Spleen (tissue), 11 donors: ENCODE measurements around the gene RSPRY1. TPM values are rescaled to one million over a fixed set of nuclear protein-coding genes. Genes with fewer than 3 reads are reported as not detected.

Source experiments
- DNase-seq: peaks from one replicate; pipeline ENCODE4 v3.0.0-alpha.2; 2020
- H3K27ac ChIP-seq, 8 donors: fragments of 200-600 bp; sonication (generic) in 7 of 8; 1 replicate in 4 of 8; 2 replicates in 4 of 8; pipeline versions ENCODE4 v1.5.0 to v1.8.0; 2016 to 2021; ENCODE audit warnings: inconsistent platforms in 4 of 8, mild to moderate bottlenecking in 4 of 8, moderate library complexity in 1 of 8
- H3K27me3 ChIP-seq, 7 donors: fragments of 200-600 bp; sonication (generic) in 6 of 7; replicated peaks in 1 of 7; 1 replicate in 4 of 7; 2 replicates in 3 of 7; pipeline versions ENCODE4 v1.5.0 to v1.8.0; 2016 to 2021; ENCODE audit warnings: inconsistent platforms in 3 of 7, mild to moderate bottlenecking in 1 of 7
- H3K36me3 ChIP-seq, 6 donors: fragments of 200-600 bp; sonication (generic) in 5 of 6; 1 replicate in 4 of 6; 2 replicates in 2 of 6; pipeline versions ENCODE4 v1.5.0 to v1.8.0; 2016 to 2021; ENCODE audit warnings: inconsistent platforms in 2 of 6
- H3K4me1 ChIP-seq, 6 donors: fragments of 200-600 bp; sonication (generic) in 5 of 6; 1 replicate in 3 of 6; 2 replicates in 3 of 6; pipeline versions ENCODE4 v1.5.0 to v1.8.0; 2016 to 2021; ENCODE audit warnings: inconsistent platforms in 3 of 6
- H3K4me3 ChIP-seq, 8 donors: fragments of 200-600 bp; sonication (generic) in 7 of 8; 1 replicate in 4 of 8; 2 replicates in 4 of 8; pipeline versions ENCODE4 v1.5.0 to v1.8.0; 2016 to 2021; ENCODE audit warnings: inconsistent platforms in 4 of 8, mild to moderate bottlenecking in 4 of 8, moderate library complexity in 2 of 8
- H3K9me3 ChIP-seq, 8 donors: fragments of 200-600 bp; sonication (generic) in 7 of 8; 1 replicate in 4 of 8; 2 replicates in 4 of 8; pipeline versions ENCODE4 v1.5.0 to v1.8.0; 2016 to 2021; ENCODE audit warnings: inconsistent platforms in 4 of 8
- POLR2A ChIP-seq, 3 donors: fragments of 450-650 bp; IDR thresholded peaks; one replicate each; pipeline ENCODE4 v1.5.1; 2017; ENCODE audit warnings: antibody characterized with exemption in 3 of 3, mild to moderate bottlenecking in 1 of 3
- POLR2AphosphoS5 ChIP-seq, 3 donors: sonication (generic); formaldehyde crosslinking; IDR thresholded peaks; one replicate each; pipeline ENCODE4 v1.5.1; 2017; ENCODE audit warnings: antibody characterized with exemption in 3 of 3
- WGBS, 5 donors: extraction: QIAGEN DNeasy Blood & Tissue Kit in 3 of 5; methylation state at CpG; one replicate each; pipeline versions ENCODE4 v1.1.5 to v1.1.7; 2013 to 2018; 5-methylcytosine and 5-hydroxymethylcytosine counted together
- intact Hi-C: fragments of 100-400 bp; cut with DNase I; formaldehyde crosslinking; loops from one replicate; pipeline ENCODE4 v1.15.0; 2023; ENCODE audit warnings: low total_unique reads
- polyA plus RNA-seq, 3 donors: library from polyadenylated mRNA; stranded (reverse); fragments of 200-250 nt; gene quantifications; one replicate each; pipeline ENCODE4 v1.2.1, GENCODE V29; 2013
- total RNA-seq, 7 donors: library from RNA; depleted of rRNA in 3 of 7; stranded (reverse); fragments of >200 nt in 3 of 7; fragmentation: NEBNext Ultra II Directional in 4 of 7; extraction: Animal tissue kit (Norgen Biotek cat#: 25700) in 4 of 7; gene quantifications; one replicate each; pipeline versions ENCODE4 v1.1.0 to v1.2.1, GENCODE V29; 2016 to 2021
- TF ChIP-seq, protein P1 (sequence below), 11 experiments: fragments of 200-600 bp in 7 of 11; fragments of 450-650 bp in 4 of 11; sonication (generic) in 4 of 11; IDR thresholded peaks in 8 of 11; conservative IDR thresholded peaks in 3 of 11; 1 replicate in 7 of 11; 2 replicates in 4 of 11; pipeline versions ENCODE4 v1.4.0 to v1.8.0; 2016 to 2021; ENCODE audit warnings: antibody characterized with exemption in 11 of 11, inconsistent platforms in 4 of 11, mild to moderate bottlenecking in 1 of 11
- donor health status: healthy with polysubstance abuse.
- donor health status: DM: no; HTN: no; CAD: no; lungs with moderate emphysema.
- donor health status: DM: no; HTN: no; CAD: no.
- donor health status: Bipolar disorder and iron deficiency.
- donor health status: healthy.
- donor health status: DM: no; HTN: no; CAD: no.
- donor health status: DM: yes; HTN: yes; CAD: no.

Gene RSPRY1
- total and polyA plus RNA-seq, 10 donors, result 7.3 to 38.8 (median 29.4) TPM

DNA sequence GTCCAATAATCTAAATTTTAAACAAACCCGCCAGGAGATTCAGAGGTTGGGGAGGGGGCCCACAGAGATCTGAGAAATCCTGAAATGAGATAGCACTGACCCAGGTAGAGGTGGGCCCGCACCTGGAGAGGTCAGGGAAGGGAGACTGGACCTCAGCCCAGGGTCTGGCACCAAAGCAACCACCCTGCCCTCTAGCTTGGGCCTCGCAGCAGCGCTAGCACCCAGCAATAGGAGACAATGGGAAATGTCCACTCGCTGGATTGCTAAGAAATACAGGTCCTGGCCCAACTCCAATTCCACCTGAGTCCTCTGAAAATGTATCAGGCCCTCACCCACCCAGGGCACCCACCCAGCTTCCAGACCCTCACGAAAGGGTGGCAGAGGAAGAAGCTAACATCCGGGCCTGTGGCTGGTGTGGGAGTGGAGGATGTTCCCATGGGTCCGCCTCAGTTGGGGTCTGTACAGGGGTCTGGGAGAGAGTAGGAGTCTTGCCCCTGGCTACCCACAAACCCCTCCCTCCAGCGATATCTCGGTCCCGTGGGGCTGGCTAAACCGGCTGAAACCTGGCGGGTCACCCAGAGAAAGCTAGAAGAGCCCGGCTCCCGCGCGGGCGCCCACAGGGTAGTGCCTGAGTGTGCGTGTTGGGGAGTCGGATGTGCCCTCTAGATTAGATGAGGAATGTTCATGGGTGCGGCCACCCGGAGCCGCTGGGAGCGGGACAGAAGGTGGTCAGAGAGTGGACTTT lies 97.3 kb downstream of the RSPRY1 start:
- no peaks in the 10 kb centered on the region for H3K9me3 ChIP-seq
- H3K27ac ChIP-seq, result peak overlapping the region in 7 of 8 donors; percentile 22 to 71 (median 64)
- WGBS, 5 donors, result 60 to 67% (median 62%) methylated on average over 23 to 24 of the region's 24 CpGs
- peaks cover 0 to 42% (median 20%) of the 10 kb centered on the region in 7 donors for H3K27me3 ChIP-seq
- DNase-seq, result no peak
- no peak for TF ChIP-seq POLR2A (IDR thresholded peaks at IDR 0.05)
- no peak for TF ChIP-seq POLR2AphosphoS5 (IDR thresholded peaks at IDR 0.05)
- TF ChIP-seq, protein P1, sequence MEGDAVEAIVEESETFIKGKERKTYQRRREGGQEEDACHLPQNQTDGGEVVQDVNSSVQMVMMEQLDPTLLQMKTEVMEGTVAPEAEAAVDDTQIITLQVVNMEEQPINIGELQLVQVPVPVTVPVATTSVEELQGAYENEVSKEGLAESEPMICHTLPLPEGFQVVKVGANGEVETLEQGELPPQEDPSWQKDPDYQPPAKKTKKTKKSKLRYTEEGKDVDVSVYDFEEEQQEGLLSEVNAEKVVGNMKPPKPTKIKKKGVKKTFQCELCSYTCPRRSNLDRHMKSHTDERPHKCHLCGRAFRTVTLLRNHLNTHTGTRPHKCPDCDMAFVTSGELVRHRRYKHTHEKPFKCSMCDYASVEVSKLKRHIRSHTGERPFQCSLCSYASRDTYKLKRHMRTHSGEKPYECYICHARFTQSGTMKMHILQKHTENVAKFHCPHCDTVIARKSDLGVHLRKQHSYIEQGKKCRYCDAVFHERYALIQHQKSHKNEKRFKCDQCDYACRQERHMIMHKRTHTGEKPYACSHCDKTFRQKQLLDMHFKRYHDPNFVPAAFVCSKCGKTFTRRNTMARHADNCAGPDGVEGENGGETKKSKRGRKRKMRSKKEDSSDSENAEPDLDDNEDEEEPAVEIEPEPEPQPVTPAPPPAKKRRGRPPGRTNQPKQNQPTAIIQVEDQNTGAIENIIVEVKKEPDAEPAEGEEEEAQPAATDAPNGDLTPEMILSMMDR (IDR thresholded peaks at IDR 0.05 in 8 of 11, conservative IDR thresholded peaks at IDR 0.05 in 3 of 11), result no peak
- H3K36me3 ChIP-seq, result no peaks in the 10 kb centered on the region
- intact Hi-C loops, result no loop called here
- H3K4me3 ChIP-seq, result peak overlapping the region; percentile 48 to 74 (median 60)
- H3K4me1 ChIP-seq, result peaks cover 4 to 59% (median 23%) of the 10 kb centered on the region in 6 donors

DNA sequence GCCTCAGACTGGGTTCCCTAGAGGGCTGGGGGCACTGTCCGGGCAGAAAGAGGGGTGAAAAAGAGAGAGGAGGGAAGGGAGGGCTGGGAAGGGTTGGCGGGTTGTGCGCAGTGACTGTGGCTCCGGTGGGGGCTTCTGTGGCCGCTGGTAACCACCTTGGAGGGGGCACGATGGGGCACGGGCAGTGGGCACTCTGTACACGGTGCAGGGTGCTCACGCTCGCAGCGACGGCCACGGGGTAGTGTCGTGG lies 97.8 kb downstream of the RSPRY1 start:
- TF ChIP-seq POLR2A (IDR thresholded peaks at IDR 0.05) (no peak), POLR2AphosphoS5 (IDR thresholded peaks at IDR 0.05) (no peak)
- TF ChIP-seq, protein P1 (IDR thresholded peaks at IDR 0.05 in 8 of 11, conservative IDR thresholded peaks at IDR 0.05 in 3 of 11), result no peak
- H3K27me3 ChIP-seq, result peaks cover 0 to 38% (median 20%) of the 10 kb centered on the region in 7 donors
- intact Hi-C loops, result no loop called here
- no peaks in the 10 kb centered on the region for H3K9me3 ChIP-seq
- peak overlapping the region; percentile 48 to 74 (median 60) for H3K4me3 ChIP-seq
- 19 to 31% (median 23%) methylated on average over 7 to 14 of the region's 14 CpGs for WGBS, 5 donors
- H3K4me1 ChIP-seq, result peaks cover 4 to 54% (median 20%) of the 10 kb centered on the region in 6 donors
- peak overlapping the region in 7 of 8 donors; percentile 22 to 71 (median 64) for H3K27ac ChIP-seq
- no peaks in the 10 kb centered on the region for H3K36me3 ChIP-seq
- DNase-seq, result no peak

DNA sequence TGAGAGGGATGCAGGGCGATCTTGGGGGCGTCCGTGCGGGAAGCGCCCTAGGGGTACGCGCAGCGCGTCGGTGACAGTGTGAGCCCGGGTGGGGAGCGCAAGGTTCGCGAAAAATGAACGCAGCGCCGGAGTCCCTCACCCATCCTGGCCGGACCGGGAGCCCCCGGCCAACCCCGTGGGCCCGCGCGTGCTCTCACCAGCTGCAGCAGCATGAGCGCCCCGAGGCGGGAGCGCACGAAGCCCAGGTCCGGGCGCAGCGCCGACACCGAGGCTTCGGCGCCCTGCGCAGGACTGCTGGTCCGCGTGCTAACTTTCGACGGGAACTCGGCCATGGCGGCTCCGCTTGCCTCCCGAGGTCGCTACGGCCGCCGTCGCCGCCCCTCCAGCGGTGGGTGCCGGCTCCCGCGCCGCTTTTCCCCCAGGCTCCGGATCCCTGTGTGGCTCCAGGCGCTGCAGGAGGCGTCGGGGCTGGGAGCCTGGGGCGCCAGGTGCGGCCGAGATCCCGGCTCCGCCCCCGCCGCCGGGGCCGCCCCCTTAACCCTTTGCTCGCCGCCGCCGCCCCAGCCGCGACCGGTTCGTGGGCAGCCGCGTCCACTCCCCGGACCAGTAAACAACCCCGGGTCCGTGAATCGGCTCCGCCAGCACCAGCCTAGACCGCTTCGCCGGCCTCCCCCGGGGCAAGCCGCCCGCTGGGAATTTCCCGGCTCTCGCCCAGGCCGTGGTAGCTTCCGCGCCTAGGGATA lies 98.3 kb downstream of the RSPRY1 start, which contains the start of gene PLLP:
Gene PLLP (minus strand): TSS at position 464 of the 743 bp plus-strand sequence. CDS start 132 bp downstream, at position 332.
- peak within 1 kb of the TSS in 7 of 8 donors; percentile 22 to 71 (median 64) for H3K27ac ChIP-seq
- no peak for DNase-seq

More for the DNA sequence above, 98.3 kb downstream of the RSPRY1 start, which contains the start of gene PLLP:
- Histone ChIP-seq H3K36me3 (no peaks in the 10 kb centered on the region), H3K4me1 (peaks cover 4 to 49% (median 20%) of the 10 kb centered on the region in 6 donors), H3K27me3 (peaks cover 0 to 36% (median 20%) of the 10 kb centered on the region in 7 donors), H3K4me3 (peak within 1 kb of the TSS; percentile 48 to 74 (median 60)), H3K9me3 (no peaks in the 10 kb centered on the region)
- WGBS, 5 donors, result 1 to 21% (median 4%) methylated on average over 22 to 95 of the region's 95 CpGs
- TF ChIP-seq POLR2A (IDR thresholded peaks at IDR 0.05) (no peak), POLR2AphosphoS5 (IDR thresholded peaks at IDR 0.05) (peak in 2 of 3 donors; percentile 50 to 65)
- TF ChIP-seq, protein P1 (IDR thresholded peaks at IDR 0.05 in 8 of 11, conservative IDR thresholded peaks at IDR 0.05 in 3 of 11), result no peak
- intact Hi-C loops, result no loop called here
